T-helper 17 cell (primary cell): ENCODE data around the gene ZSCAN5B. TPM values are rescaled to one million over a fixed set of nuclear protein-coding genes. Genes with fewer than 3 reads are reported as not detected.

Source experiments
- total RNA-seq, 4 donors: library from RNA in 2 of 4; stranded (reverse) in 2 of 4; gene quantifications; one replicate each; pipeline ENCODE4 v1.2.3 and lab custom pipeline; 2022 to 2026

ZSCAN5B gene
- total RNA-seq, 2 donors from 2014 or later: not detected

Other genes with a start within 250 kb of the ZSCAN5B start
- gene NLRP8, start 250.0 kb downstream of the ZSCAN5B start, total RNA-seq: not detected
- gene NLRP5, start 211.0 kb downstream of the ZSCAN5B start, total RNA-seq: not detected
- gene ZNF787, start 76.5 kb downstream of the ZSCAN5B start, total RNA-seq: 10 to 100 TPM; 17.2 to 22.2 TPM
- 10 to 100 TPM; 12.3 to 16.7 TPM for gene ZNF444, start 56.5 kb downstream of the ZSCAN5B start, total RNA-seq
- not detected for gene GALP, start 21.8 kb downstream of the ZSCAN5B start, total RNA-seq
- gene ZSCAN5C, start 4.5 kb upstream of the ZSCAN5B start, total RNA-seq: not detected
- not detected for gene EDDM13, start 75.0 kb upstream of the ZSCAN5B start, total RNA-seq
- gene ZSCAN5A, start 117.1 kb upstream of the ZSCAN5B start, total RNA-seq: 10 to 100 TPM in 1 of 2 donors, 1 to 10 TPM in 1; 9.1 to 11.1 TPM
- 1 to 10 TPM; 3.2 to 3.9 TPM for gene ZNF582, start 195.8 kb upstream of the ZSCAN5B start, total RNA-seq
- 1 to 10 TPM; 1.7 to 2.7 TPM for gene ZNF583, start 206.5 kb upstream of the ZSCAN5B start, total RNA-seq